GM23338 (cell line): ENCODE data around the gene ZNF101. TPM values are rescaled to one million over a fixed set of nuclear protein-coding genes. Genes with fewer than 3 reads are reported as not detected.

Source experiments
- ATAC-seq: fragments of 200-7000 bp; cut with Tn5 transposase; 3 replicates; pipeline ENCODE4 v1.9.1; 2020
- DNase-seq: peaks from one replicate; pipeline ENCODE4 v3.0.0-alpha.2; 2015; ENCODE audit warnings: low spot score
- H2AFZ ChIP-seq: fragments of 200-600 bp; sonication (generic); 2 replicates; pipeline ENCODE4 v1.8.0; 2016; ENCODE audit warnings: antibody characterized with exemption, mild to moderate bottlenecking, moderate library complexity
- H3F3A ChIP-seq: fragments of 200-600 bp; sonication (generic); replicated peaks from 2 replicates; pipeline ENCODE4 v1.8.0; 2017; ENCODE audit warnings: antibody characterized with exemption, mixed run types, low read depth
- H3K27ac ChIP-seq: fragments of 200-600 bp; sonication (generic); 2 replicates; pipeline ENCODE4 v1.6.1; 2016; ENCODE audit warnings: low read depth
- H3K27me3 ChIP-seq: fragments of 200-600 bp; sonication (generic); 2 replicates; pipeline ENCODE4 v1.8.0; 2016; ENCODE audit warnings: mild to moderate bottlenecking, mixed run types, moderate library complexity; ENCODE audit not compliant: insufficient read depth
- H3K36me3 ChIP-seq: fragments of 200-600 bp; sonication (generic); 2 replicates; pipeline ENCODE4 v1.8.0; 2016; ENCODE audit warnings: mild to moderate bottlenecking; ENCODE audit not compliant: insufficient read depth
- H3K4me1 ChIP-seq: fragments of 200-600 bp; sonication (generic); 2 replicates; pipeline ENCODE4 v1.8.0; 2016; ENCODE audit warnings: mild to moderate bottlenecking, moderate library complexity; ENCODE audit not compliant: insufficient read depth
- H3K4me2 ChIP-seq: fragments of 200-600 bp; sonication (generic); 2 replicates; pipeline ENCODE4 v1.7.1; 2017; ENCODE audit warnings: mixed run types
- H3K4me3 ChIP-seq: fragments of 200-600 bp; sonication (generic); 2 replicates; pipeline ENCODE4 v1.6.1; 2016; ENCODE audit warnings: mixed run types
- H3K79me2 ChIP-seq: fragments of 200-600 bp; sonication (generic); replicated peaks from 2 replicates; pipeline ENCODE4 v1.8.0; 2017; ENCODE audit warnings: mild to moderate bottlenecking; ENCODE audit not compliant: insufficient read depth
- H3K9me2 ChIP-seq: fragments of 200-600 bp; sonication (generic); 2 replicates; pipeline ENCODE4 v1.8.0; 2017; ENCODE audit not compliant: insufficient read depth
- H4K20me1 ChIP-seq: fragments of 200-600 bp; sonication (generic); replicated peaks from 2 replicates; pipeline ENCODE4 v1.8.0; 2017; ENCODE audit warnings: mild to moderate bottlenecking; ENCODE audit not compliant: insufficient read depth
- H3K27ac Mint-ChIP-seq: 2 replicates; pipeline ENCODE4 v1.8.0; 2020; ENCODE audit warnings: inconsistent platforms, mild to moderate bottlenecking, moderate library complexity, mixed read lengths
- H3K27me3 Mint-ChIP-seq: 3 replicates; pipeline ENCODE4 v1.8.0; 2022; ENCODE audit warnings: low read depth, mild to moderate bottlenecking, moderate library complexity, mixed read lengths, inconsistent platforms; ENCODE audit not compliant: insufficient read depth, poor library complexity
- H3K36me3 Mint-ChIP-seq: 3 replicates; pipeline ENCODE4 v1.8.0; 2021; ENCODE audit warnings: low read depth, mild to moderate bottlenecking, inconsistent platforms, moderate library complexity, mixed read lengths
- H3K4me1 Mint-ChIP-seq: 3 replicates; pipeline ENCODE4 v1.8.0; 2020; ENCODE audit warnings: mild to moderate bottlenecking, inconsistent platforms, mixed read lengths
- H3K4me3 Mint-ChIP-seq: 3 replicates; pipeline ENCODE4 v1.8.0; 2021; ENCODE audit warnings: moderate library complexity, mild to moderate bottlenecking, inconsistent platforms, mixed read lengths
- H3K9me3 Mint-ChIP-seq: 3 replicates; pipeline ENCODE4 v1.8.0; 2020; ENCODE audit warnings: moderate library complexity, mild to moderate bottlenecking, inconsistent platforms, mixed read lengths
- CREB1 ChIP-seq: fragments of 250-450 bp; sonication (Bioruptor Pico); IDR thresholded peaks from 2 replicates; pipeline ENCODE4 v1.5.0; 2020; ENCODE audit warnings: low read depth, mild to moderate bottlenecking, moderate library complexity
- EZH2 ChIP-seq: fragments of 200-600 bp; sonication (generic); IDR thresholded peaks from one replicate; pipeline ENCODE4 v1.8.0; 2017; ENCODE audit warnings: antibody characterized with exemption, mild to moderate bottlenecking, low read depth; ENCODE audit not compliant: unreplicated experiment
- EZH2phosphoT487 ChIP-seq: fragments of 200-600 bp; sonication (generic); IDR thresholded peaks from one replicate; pipeline ENCODE4 v1.8.1; 2018; ENCODE audit warnings: antibody characterized with exemption; ENCODE audit not compliant: unreplicated experiment
- JUNB ChIP-seq: IDR thresholded peaks from one replicate; pipeline ENCODE4 v1.6.1; 2016; ENCODE audit warnings: antibody characterized with exemption; ENCODE audit not compliant: unreplicated experiment
- NANOG ChIP-seq: IDR thresholded peaks from 2 replicates; pipeline ENCODE4 v1.6.1; 2016; ENCODE audit warnings: antibody characterized with exemption, borderline replicate concordance
- STAT1 ChIP-seq: IDR thresholded peaks from one replicate; pipeline ENCODE4 v1.6.1; 2016; ENCODE audit warnings: antibody characterized with exemption; ENCODE audit not compliant: unreplicated experiment
- ZNF114 ChIP-seq: fragments of 250-450 bp; sonication (Bioruptor Pico); IDR thresholded peaks from 2 replicates; pipeline ENCODE4 v1.5.0; 2020; ENCODE audit warnings: mild to moderate bottlenecking, moderate library complexity
- ZNF331 ChIP-seq: fragments of 250-450 bp; sonication (Bioruptor Pico); IDR thresholded peaks from 2 replicates; pipeline ENCODE4 v1.5.0; 2020; ENCODE audit warnings: low read depth, mild to moderate bottlenecking, moderate library complexity
- polyA plus RNA-seq: library from polyadenylated mRNA; unstranded; fragments of >200 nt; fragmentation: Nextera tagmentation; extraction: Ambion mirVana; gene quantifications from 2 replicates; pipeline ENCODE4 v1.2.1, GENCODE V29; 2016
- total RNA-seq: library from RNA; depleted of rRNA; stranded (reverse); fragments of >200 nt; shearing (Covaris generic); gene quantifications from 2 replicates; pipeline ENCODE4 v1.2.3, GENCODE V29; 2014
- TF ChIP-seq, protein P1 (sequence below): IDR thresholded peaks from one replicate; pipeline ENCODE4 v1.6.1; 2018; ENCODE audit warnings: antibody characterized with exemption; ENCODE audit not compliant: unreplicated experiment
- TF ChIP-seq, protein P2 (sequence below), 2 experiments: fragments of 200-600 bp in 1 of 2; sonication (generic) in 1 of 2; conservative IDR thresholded peaks; 2 replicates each; pipeline versions ENCODE4 v1.5.1 to v1.6.1; 2016 to 2017; ENCODE audit warnings: antibody characterized with exemption in 2 of 2, low read depth in 2 of 2, mild to moderate bottlenecking in 2 of 2, moderate library complexity in 1 of 2
- TF ChIP-seq, protein P3 (sequence below): IDR thresholded peaks from 2 replicates; pipeline ENCODE4 v1.6.1; 2016; ENCODE audit warnings: antibody characterized with exemption
- TF ChIP-seq, protein P4 (sequence below): fragments of 250-450 bp; sonication (Bioruptor Pico); IDR thresholded peaks from 2 replicates; pipeline ENCODE4 v1.5.0; 2020; ENCODE audit warnings: mild to moderate bottlenecking, moderate library complexity

The ZNF101 gene
- total and polyA plus RNA-seq, 2 experiments from 2014 or later, result 46.4 to 47.9 TPM

DNA sequence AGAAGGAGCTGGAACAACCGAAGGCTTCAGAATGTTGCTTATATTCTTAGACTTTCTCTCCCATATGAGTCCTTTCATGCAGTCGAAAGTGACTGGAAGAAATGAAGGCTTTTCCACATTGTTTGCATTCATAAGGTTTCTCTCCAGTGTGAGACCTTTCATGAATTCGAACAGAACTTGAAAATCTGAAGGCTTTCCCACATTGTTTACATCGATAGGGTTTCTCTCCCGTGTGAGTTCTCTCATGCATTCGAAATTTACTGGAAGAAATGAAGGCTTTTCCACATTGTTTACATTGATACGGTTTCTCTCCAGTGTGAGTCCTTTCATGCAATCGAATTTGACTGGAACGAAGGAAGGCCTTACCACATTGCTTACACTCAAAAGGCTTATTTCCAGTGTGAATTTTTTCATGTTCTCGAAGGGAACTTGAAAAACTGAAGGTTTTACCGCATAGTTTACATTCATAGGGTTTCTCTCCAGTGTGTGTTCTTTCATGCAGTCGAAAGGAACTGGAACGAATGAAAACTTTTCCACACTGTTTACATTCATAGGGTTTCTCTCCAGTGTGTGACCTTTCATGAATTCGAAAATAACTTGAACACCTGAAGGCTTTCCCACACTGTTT, 42.8 kb downstream of the ZNF101 start:
- peaks cover 9% of the 10 kb centered on the region for H3F3A ChIP-seq
- TF ChIP-seq EZH2 (no peak), ZNF331 (CRISPR knock-in tag) (no peak), JUNB (no peak), STAT1 (no peak), ZNF114 (CRISPR knock-in tag) (no peak), EZH2phosphoT487 (no peak), CREB1 (CRISPR knock-in tag) (no peak), NANOG (no peak)
- TF ChIP-seq, protein P1, sequence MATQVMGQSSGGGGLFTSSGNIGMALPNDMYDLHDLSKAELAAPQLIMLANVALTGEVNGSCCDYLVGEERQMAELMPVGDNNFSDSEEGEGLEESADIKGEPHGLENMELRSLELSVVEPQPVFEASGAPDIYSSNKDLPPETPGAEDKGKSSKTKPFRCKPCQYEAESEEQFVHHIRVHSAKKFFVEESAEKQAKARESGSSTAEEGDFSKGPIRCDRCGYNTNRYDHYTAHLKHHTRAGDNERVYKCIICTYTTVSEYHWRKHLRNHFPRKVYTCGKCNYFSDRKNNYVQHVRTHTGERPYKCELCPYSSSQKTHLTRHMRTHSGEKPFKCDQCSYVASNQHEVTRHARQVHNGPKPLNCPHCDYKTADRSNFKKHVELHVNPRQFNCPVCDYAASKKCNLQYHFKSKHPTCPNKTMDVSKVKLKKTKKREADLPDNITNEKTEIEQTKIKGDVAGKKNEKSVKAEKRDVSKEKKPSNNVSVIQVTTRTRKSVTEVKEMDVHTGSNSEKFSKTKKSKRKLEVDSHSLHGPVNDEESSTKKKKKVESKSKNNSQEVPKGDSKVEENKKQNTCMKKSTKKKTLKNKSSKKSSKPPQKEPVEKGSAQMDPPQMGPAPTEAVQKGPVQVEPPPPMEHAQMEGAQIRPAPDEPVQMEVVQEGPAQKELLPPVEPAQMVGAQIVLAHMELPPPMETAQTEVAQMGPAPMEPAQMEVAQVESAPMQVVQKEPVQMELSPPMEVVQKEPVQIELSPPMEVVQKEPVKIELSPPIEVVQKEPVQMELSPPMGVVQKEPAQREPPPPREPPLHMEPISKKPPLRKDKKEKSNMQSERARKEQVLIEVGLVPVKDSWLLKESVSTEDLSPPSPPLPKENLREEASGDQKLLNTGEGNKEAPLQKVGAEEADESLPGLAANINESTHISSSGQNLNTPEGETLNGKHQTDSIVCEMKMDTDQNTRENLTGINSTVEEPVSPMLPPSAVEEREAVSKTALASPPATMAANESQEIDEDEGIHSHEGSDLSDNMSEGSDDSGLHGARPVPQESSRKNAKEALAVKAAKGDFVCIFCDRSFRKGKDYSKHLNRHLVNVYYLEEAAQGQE, result no peak
- TF ChIP-seq, protein P2, sequence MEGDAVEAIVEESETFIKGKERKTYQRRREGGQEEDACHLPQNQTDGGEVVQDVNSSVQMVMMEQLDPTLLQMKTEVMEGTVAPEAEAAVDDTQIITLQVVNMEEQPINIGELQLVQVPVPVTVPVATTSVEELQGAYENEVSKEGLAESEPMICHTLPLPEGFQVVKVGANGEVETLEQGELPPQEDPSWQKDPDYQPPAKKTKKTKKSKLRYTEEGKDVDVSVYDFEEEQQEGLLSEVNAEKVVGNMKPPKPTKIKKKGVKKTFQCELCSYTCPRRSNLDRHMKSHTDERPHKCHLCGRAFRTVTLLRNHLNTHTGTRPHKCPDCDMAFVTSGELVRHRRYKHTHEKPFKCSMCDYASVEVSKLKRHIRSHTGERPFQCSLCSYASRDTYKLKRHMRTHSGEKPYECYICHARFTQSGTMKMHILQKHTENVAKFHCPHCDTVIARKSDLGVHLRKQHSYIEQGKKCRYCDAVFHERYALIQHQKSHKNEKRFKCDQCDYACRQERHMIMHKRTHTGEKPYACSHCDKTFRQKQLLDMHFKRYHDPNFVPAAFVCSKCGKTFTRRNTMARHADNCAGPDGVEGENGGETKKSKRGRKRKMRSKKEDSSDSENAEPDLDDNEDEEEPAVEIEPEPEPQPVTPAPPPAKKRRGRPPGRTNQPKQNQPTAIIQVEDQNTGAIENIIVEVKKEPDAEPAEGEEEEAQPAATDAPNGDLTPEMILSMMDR (conservative IDR thresholded peaks at IDR 0.05; ENCODE audit: low read depth in 2 of 2), result no peak
- TF ChIP-seq, protein P3, sequence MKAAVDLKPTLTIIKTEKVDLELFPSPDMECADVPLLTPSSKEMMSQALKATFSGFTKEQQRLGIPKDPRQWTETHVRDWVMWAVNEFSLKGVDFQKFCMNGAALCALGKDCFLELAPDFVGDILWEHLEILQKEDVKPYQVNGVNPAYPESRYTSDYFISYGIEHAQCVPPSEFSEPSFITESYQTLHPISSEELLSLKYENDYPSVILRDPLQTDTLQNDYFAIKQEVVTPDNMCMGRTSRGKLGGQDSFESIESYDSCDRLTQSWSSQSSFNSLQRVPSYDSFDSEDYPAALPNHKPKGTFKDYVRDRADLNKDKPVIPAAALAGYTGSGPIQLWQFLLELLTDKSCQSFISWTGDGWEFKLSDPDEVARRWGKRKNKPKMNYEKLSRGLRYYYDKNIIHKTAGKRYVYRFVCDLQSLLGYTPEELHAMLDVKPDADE, result no peak
- TF ChIP-seq, protein P4, sequence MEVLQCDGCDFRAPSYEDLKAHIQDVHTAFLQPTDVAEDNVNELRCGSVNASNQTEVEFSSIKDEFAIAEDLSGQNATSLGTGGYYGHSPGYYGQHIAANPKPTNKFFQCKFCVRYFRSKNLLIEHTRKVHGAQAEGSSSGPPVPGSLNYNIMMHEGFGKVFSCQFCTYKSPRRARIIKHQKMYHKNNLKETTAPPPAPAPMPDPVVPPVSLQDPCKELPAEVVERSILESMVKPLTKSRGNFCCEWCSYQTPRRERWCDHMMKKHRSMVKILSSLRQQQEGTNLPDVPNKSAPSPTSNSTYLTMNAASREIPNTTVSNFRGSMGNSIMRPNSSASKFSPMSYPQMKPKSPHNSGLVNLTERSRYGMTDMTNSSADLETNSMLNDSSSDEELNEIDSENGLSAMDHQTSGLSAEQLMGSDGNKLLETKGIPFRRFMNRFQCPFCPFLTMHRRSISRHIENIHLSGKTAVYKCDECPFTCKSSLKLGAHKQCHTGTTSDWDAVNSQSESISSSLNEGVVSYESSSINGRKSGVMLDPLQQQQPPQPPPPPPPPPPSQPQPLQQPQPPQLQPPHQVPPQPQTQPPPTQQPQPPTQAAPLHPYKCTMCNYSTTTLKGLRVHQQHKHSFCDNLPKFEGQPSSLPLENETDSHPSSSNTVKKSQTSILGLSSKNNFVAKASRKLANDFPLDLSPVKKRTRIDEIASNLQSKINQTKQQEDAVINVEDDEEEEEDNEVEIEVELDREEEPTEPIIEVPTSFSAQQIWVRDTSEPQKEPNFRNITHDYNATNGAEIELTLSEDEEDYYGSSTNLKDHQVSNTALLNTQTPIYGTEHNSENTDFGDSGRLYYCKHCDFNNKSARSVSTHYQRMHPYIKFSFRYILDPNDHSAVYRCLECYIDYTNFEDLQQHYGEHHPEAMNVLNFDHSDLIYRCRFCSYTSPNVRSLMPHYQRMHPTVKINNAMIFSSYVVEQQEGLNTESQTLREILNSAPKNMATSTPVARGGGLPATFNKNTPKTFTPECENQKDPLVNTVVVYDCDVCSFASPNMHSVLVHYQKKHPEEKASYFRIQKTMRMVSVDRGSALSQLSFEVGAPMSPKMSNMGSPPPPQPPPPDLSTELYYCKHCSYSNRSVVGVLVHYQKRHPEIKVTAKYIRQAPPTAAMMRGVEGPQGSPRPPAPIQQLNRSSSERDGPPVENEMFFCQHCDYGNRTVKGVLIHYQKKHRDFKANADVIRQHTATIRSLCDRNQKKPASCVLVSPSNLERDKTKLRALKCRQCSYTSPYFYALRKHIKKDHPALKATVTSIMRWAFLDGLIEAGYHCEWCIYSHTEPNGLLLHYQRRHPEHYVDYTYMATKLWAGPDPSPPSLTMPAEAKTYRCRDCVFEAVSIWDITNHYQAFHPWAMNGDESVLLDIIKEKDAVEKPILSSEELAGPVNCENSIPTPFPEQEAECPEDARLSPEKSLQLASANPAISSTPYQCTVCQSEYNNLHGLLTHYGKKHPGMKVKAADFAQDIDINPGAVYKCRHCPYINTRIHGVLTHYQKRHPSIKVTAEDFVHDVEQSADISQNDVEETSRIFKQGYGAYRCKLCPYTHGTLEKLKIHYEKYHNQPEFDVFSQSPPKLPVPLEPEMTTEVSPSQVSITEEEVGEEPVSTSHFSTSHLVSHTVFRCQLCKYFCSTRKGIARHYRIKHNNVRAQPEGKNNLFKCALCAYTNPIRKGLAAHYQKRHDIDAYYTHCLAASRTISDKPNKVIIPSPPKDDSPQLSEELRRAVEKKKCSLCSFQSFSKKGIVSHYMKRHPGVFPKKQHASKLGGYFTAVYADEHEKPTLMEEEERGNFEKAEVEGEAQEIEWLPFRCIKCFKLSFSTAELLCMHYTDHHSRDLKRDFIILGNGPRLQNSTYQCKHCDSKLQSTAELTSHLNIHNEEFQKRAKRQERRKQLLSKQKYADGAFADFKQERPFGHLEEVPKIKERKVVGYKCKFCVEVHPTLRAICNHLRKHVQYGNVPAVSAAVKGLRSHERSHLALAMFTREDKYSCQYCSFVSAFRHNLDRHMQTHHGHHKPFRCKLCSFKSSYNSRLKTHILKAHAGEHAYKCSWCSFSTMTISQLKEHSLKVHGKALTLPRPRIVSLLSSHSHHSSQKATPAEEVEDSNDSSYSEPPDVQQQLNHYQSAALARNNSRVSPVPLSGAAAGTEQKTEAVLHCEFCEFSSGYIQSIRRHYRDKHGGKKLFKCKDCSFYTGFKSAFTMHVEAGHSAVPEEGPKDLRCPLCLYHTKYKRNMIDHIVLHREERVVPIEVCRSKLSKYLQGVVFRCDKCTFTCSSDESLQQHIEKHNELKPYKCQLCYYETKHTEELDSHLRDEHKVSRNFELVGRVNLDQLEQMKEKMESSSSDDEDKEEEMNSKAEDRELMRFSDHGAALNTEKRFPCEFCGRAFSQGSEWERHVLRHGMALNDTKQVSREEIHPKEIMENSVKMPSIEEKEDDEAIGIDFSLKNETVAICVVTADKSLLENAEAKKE (CRISPR knock-in tag), result no peak
- Mint-ChIP-seq H3K27ac (no peak overlapping the region), H3K4me3 (no peak overlapping the region), H3K4me1 (no peaks in the 10 kb centered on the region), H3K27me3 (peaks cover 4% of the 10 kb centered on the region), H3K36me3 (peaks cover 97% of the 10 kb centered on the region), H3K9me3 (peaks cover 99% of the 10 kb centered on the region)
- H3K36me3 ChIP-seq, result peaks cover 57% of the 10 kb centered on the region
- H3K9me2 ChIP-seq, result no peaks in the 10 kb centered on the region
- no peaks in the 10 kb centered on the region for H4K20me1 ChIP-seq
- H3K79me2 ChIP-seq, result peaks cover 14% of the 10 kb centered on the region
- peak overlapping the region; percentile 40; the same call in 1 of the 2 replicates for H3K4me3 ChIP-seq
- no peak overlapping the region for H2AFZ ChIP-seq
- no peak overlapping the region for H3K27ac ChIP-seq
- ATAC-seq (no peak), DNase-seq (peak; percentile 22)
- no peaks in the 10 kb centered on the region for H3K27me3 ChIP-seq
- H3K4me1 ChIP-seq, result no peaks in the 10 kb centered on the region
- H3K4me2 ChIP-seq, result no peak overlapping the region
